ENCODE data around the gene KLF8. TPM values are rescaled to one million over a fixed set of nuclear protein-coding genes. Genes with fewer than 3 reads are reported as not detected.
A peak's percentile ranks its signal among the peaks of the same experiment; 100 is the strongest.

The KLF8 gene
- polyA plus RNA-seq, 2 of the 4 experiments (the other 2 are of a cell fraction), result 0.06 to 0.18 TPM

DNA sequence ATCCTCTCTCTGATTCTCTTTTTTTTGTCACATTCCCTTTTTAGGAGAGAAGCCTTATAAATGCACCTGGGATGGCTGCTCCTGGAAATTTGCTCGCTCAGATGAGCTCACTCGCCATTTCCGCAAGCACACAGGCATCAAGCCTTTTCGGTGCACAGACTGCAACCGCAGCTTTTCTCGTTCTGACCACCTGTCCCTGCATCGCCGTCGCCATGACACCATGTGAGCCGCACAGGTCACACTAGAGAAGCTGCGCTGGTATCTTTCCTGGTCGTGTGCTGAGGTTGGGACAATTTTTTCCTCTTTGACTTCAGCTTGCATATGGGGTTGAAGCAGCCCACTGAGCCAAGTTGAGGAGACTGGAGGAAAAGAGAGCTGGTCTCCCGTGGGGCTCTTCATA lies 52.1 kb downstream of the KLF8 start:
- H3K4me3 ChIP-seq, result no peak overlapping the region
- DNase-seq (ENCODE audit: low read depth in 1 of 2, low spot score in 1 of 2) (no peak), ATAC-seq (no peak), FAIRE-seq (no peak)
- no peaks in the 10 kb centered on the region for H3K4me1 ChIP-seq
- TF ChIP-seq CHD4 (IDR thresholded peaks at IDR 0.05; ENCODE audit: borderline replicate concordance) (no peak), RNF2 (IDR thresholded peaks at IDR 0.05; ENCODE audit: borderline replicate concordance, low read depth) (no peak), HDAC2 (IDR thresholded peaks at IDR 0.05) (no peak), FOSL2 (IDR thresholded peaks at IDR 0.05) (no peak), FOSL2 (CRISPR knock-in tag; IDR thresholded peaks at IDR 0.05) (no peak), RARB (CRISPR knock-in tag; IDR thresholded peaks at IDR 0.05) (no peak)
- H3K4me2 ChIP-seq, result no peak overlapping the region
- H3K9me3 ChIP-seq, result no peaks in the 10 kb centered on the region
- POLR2A ChIA-PET, result no interaction called here
- H3K27ac ChIP-seq, result no peak overlapping the region
- 44% methylated on average over 7 of the region's 13 CpGs for WGBS (ENCODE audit: missing lambda C conversion rate)
- CTCF ChIA-PET, result no interaction called here

DNA sequence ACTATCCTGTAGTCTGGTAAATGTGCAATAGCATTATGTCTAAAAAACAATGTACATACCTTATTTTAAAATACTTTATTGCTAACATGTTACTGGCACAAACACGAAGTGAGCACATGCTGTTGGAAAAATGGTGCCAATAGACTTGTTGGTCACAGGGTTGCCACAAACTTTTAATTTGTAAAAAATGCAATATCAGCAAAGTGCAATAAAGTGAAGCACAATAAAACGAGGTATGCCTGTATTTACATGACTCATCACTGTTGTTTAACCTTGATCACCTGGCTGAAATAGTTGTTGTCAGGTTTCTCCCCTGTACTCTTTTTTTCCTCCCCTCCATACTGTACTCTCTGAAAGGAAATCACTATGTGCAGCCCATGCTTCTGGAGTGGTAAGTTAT lies 56.5 kb downstream of the KLF8 start:
- TF ChIP-seq MAFK (IDR thresholded peaks at IDR 0.05; ENCODE audit: partially characterized antibody) (peak; percentile 83), HEYL (CRISPR knock-in tag; IDR thresholded peaks at IDR 0.05) (no peak), POLR2AphosphoS2 (conservative IDR thresholded peaks at IDR 0.05; ENCODE audit: low read length) (no peak), HOXA7 (CRISPR knock-in tag; IDR thresholded peaks at IDR 0.05) (no peak), FOXS1 (CRISPR knock-in tag; IDR thresholded peaks at IDR 0.05) (no peak)
- WGBS (ENCODE audit: missing lambda C conversion rate), result 2% methylated on average over 2 of the region's 2 CpGs
- Histone ChIP-seq H3K4me3 (no peak overlapping the region), H3K27ac (no peak overlapping the region), H3K9me3 (no peaks in the 10 kb centered on the region), H3K4me2 (no peak overlapping the region), H3K4me1 (no peaks in the 10 kb centered on the region)
- ATAC-seq (no peak), FAIRE-seq (no peak), DNase-seq (ENCODE audit: low read depth in 1 of 2, low spot score in 1 of 2) (no peak)
- ChIA-PET CTCF (no interaction called here), POLR2A (no interaction called here)

DNA sequence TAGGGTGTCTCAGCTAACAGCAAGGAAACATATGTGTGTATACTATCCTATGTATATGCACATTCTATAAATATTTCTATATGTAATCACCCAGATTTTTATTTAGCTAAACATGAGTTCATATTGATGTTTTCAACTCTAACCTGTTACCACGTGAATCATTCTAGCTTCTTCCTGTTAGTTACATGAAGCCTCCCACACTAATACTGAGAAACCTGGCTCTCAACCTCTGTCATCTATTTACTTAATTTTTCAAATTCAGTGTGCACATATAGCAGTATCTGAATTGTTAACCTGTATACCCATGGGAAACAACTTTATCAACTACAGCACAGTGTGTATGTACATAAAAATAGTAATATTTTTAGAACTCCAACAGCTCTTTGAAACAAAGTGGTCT lies 57.3 kb downstream of the KLF8 start:
- Histone ChIP-seq H3K27ac (no peak overlapping the region), H3K4me1 (no peaks in the 10 kb centered on the region), H3K4me2 (no peak overlapping the region), H3K4me3 (no peak overlapping the region), H3K9me3 (no peaks in the 10 kb centered on the region)
- 3% methylated on average over 1 of the region's 1 CpG for WGBS (ENCODE audit: missing lambda C conversion rate)
- ChIA-PET CTCF (interaction anchor here (0.6 kb wide), 1 partner anchor 20 kb away, joined by 4 read pairs; no protein-coding TSS in a partner anchor), POLR2A (no interaction called here)
- TF ChIP-seq CEBPB (IDR thresholded peaks at IDR 0.05) (no peak), FOSL2 (IDR thresholded peaks at IDR 0.05) (no peak), FOSL2 (CRISPR knock-in tag; IDR thresholded peaks at IDR 0.05) (no peak), KDM1A (IDR thresholded peaks at IDR 0.05; ENCODE audit: low read depth) (no peak), NFE2L2 (conservative IDR thresholded peaks at IDR 0.05; ENCODE audit: low read length) (no peak), CHD4 (IDR thresholded peaks at IDR 0.05; ENCODE audit: borderline replicate concordance) (no peak), CBX8 (IDR thresholded peaks at IDR 0.05) (no peak), HDAC2 (IDR thresholded peaks at IDR 0.05) (no peak), RFX5 (IDR thresholded peaks at IDR 0.05) (no peak), ESRRA (IDR thresholded peaks at IDR 0.05; ENCODE audit: borderline replicate concordance, low read length) (no peak), TFCP2L1 (CRISPR knock-in tag; IDR thresholded peaks at IDR 0.05) (no peak), MAZ (IDR thresholded peaks at IDR 0.05; ENCODE audit: borderline replicate concordance, low read depth, low read length) (no peak), HOXB13 (CRISPR knock-in tag; IDR thresholded peaks at IDR 0.05; ENCODE audit: low read depth) (no peak), POLR2AphosphoS2 (conservative IDR thresholded peaks at IDR 0.05; ENCODE audit: low read length) (no peak), EHMT2 (IDR thresholded peaks at IDR 0.05; ENCODE audit: low read depth) (no peak)
- TF ChIP-seq, protein P1, sequence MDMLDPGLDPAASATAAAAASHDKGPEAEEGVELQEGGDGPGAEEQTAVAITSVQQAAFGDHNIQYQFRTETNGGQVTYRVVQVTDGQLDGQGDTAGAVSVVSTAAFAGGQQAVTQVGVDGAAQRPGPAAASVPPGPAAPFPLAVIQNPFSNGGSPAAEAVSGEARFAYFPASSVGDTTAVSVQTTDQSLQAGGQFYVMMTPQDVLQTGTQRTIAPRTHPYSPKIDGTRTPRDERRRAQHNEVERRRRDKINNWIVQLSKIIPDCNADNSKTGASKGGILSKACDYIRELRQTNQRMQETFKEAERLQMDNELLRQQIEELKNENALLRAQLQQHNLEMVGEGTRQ (IDR thresholded peaks at IDR 0.05), result no peak
- TF ChIP-seq, protein P2, sequence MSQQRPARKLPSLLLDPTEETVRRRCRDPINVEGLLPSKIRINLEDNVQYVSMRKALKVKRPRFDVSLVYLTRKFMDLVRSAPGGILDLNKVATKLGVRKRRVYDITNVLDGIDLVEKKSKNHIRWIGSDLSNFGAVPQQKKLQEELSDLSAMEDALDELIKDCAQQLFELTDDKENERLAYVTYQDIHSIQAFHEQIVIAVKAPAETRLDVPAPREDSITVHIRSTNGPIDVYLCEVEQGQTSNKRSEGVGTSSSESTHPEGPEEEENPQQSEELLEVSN (IDR thresholded peaks at IDR 0.05; ENCODE audit: borderline replicate concordance, low read depth), result no peak
- TF ChIP-seq, protein P3, sequence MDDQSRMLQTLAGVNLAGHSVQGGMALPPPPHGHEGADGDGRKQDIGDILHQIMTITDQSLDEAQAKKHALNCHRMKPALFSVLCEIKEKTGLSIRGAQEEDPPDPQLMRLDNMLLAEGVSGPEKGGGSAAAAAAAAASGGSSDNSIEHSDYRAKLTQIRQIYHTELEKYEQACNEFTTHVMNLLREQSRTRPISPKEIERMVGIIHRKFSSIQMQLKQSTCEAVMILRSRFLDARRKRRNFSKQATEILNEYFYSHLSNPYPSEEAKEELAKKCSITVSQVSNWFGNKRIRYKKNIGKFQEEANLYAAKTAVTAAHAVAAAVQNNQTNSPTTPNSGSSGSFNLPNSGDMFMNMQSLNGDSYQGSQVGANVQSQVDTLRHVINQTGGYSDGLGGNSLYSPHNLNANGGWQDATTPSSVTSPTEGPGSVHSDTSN (IDR thresholded peaks at IDR 0.05), result no peak
- DNase-seq (ENCODE audit: low read depth in 1 of 2, low spot score in 1 of 2) (no peak), FAIRE-seq (no peak), ATAC-seq (no peak)

All from A549 (cell line).